ENCODE measurements around the gene FRMD7.
"Not testable (repeated sequence)": the region's sequence is repeated elsewhere in the genome, so short reads cannot be mapped to it uniquely, and the experiment has no call there.

FRMD7 gene

GRCh38 chrX:132127743-132128142 is at the start of gene FRMD7:
FRMD7 (minus strand) TSS chrX:132128020; CDS start chrX:132127844, 176 bp downstream.
- no peak for DNase-seq

- DNase-seq = no peak
These were observed 45.8 kb upstream of the FRMD7 start for GRCh38 chrX:132173647-132174046.

GRCh38 chrX:132171881-132172280 is 44.1 kb upstream of the FRMD7 start:
- DNase-seq = no peak

- no peak for DNase-seq
These were observed 43.7 kb upstream of the FRMD7 start for GRCh38 chrX:132171478-132171877.

GRCh38 chrX:132169554-132169953 is 41.7 kb upstream of the FRMD7 start:
- DNase-seq = no peak

- no peak for DNase-seq
These were observed 37.8 kb upstream of the FRMD7 start for GRCh38 chrX:132165651-132166050.

- no peak for DNase-seq
These were observed 37.2 kb upstream of the FRMD7 start for GRCh38 chrX:132165005-132165404.

GRCh38 chrX:132163094-132163493 is 35.3 kb upstream of the FRMD7 start:
- DNase-seq = not testable (repeated sequence)

- no peak for DNase-seq
These were observed 25.3 kb upstream of the FRMD7 start for GRCh38 chrX:132153166-132153565.

GRCh38 chrX:132146456-132146855 is 18.6 kb upstream of the FRMD7 start:
- DNase-seq = no peak

- DNase-seq = no peak
These were observed 16.2 kb upstream of the FRMD7 start for GRCh38 chrX:132144061-132144460.

- DNase-seq = no peak
These were observed 1.9 kb downstream of the FRMD7 start for GRCh38 chrX:132125906-132126305.

- no peak for DNase-seq
These were observed 6.9 kb downstream of the FRMD7 start for GRCh38 chrX:132120913-132121312.

GRCh38 chrX:132119821-132120515 is 7.9 kb downstream of the FRMD7 start:
- DNase-seq = no peak

- no peak for DNase-seq
These were observed 8.5 kb downstream of the FRMD7 start for GRCh38 chrX:132119283-132119682.

- DNase-seq = no peak
These were observed 9.5 kb downstream of the FRMD7 start for GRCh38 chrX:132118358-132118757.

GRCh38 chrX:132115792-132116191 is 12.0 kb downstream of the FRMD7 start:
- no peak for DNase-seq

- DNase-seq = no peak
These were observed 13.2 kb downstream of the FRMD7 start for GRCh38 chrX:132114607-132115006.

GRCh38 chrX:132107291-132107690 is 20.5 kb downstream of the FRMD7 start:
- no peak for DNase-seq

GRCh38 chrX:132101799-132102198 is 26.0 kb downstream of the FRMD7 start:
- no peak for DNase-seq

GRCh38 chrX:132101206-132101605 is 26.6 kb downstream of the FRMD7 start:
- DNase-seq = no peak

- DNase-seq = not testable (repeated sequence)
These were observed 29.1 kb downstream of the FRMD7 start for GRCh38 chrX:132098704-132099103.

GRCh38 chrX:132094164-132094563 is 33.7 kb downstream of the FRMD7 start:
- no peak for DNase-seq

GRCh38 chrX:132093239-132093860 is 34.5 kb downstream of the FRMD7 start:
- DNase-seq = no peak
